Esophagus muscularis mucosa (tissue), 4 donors: ENCODE results near the gene MACROD2. TPM values are rescaled to one million over a fixed set of nuclear protein-coding genes. Genes with fewer than 3 reads are reported as not detected.

ENCODE experiments used
- DNase-seq: peaks from one replicate; pipeline ENCODE4 v3.0.0-alpha.2; 2017; ENCODE audit errors: extremely low spot score
- H3K27ac ChIP-seq, 4 donors: fragments of 200-600 bp; sonication (generic); replicated peaks in 1 of 4; 1 replicate in 3 of 4; 2 replicates in 1 of 4; pipeline ENCODE4 v1.5.1; 2016 to 2019; ENCODE audit warnings: mild to moderate bottlenecking in 1 of 4
- H3K27me3 ChIP-seq, 4 donors: fragments of 200-600 bp; sonication (generic); one replicate each; pipeline versions ENCODE4 v1.5.1 to v1.6.0; 2016 to 2019
- H3K36me3 ChIP-seq, 4 donors: fragments of 200-600 bp; sonication (generic); one replicate each; pipeline ENCODE4 v1.5.1; 2016 to 2019
- H3K4me1 ChIP-seq, 4 donors: fragments of 200-600 bp; sonication (generic); one replicate each; pipeline ENCODE4 v1.5.1; 2016 to 2019
- H3K4me3 ChIP-seq, 4 donors: fragments of 200-600 bp; sonication (generic); 1 replicate in 2 of 4; 2 replicates in 2 of 4; pipeline ENCODE4 v1.5.1; 2016 to 2019; ENCODE audit warnings: mild to moderate bottlenecking in 4 of 4, moderate library complexity in 1 of 4
- H3K9me3 ChIP-seq, 4 donors: fragments of 200-600 bp; sonication (generic); 1 replicate in 3 of 4; 2 replicates in 1 of 4; pipeline ENCODE4 v1.5.1; 2016 to 2019
- EP300 ChIP-seq: sonication (generic); formaldehyde crosslinking; IDR thresholded peaks from one replicate; pipeline ENCODE4 v1.6.1; 2017; ENCODE audit warnings: antibody characterized with exemption
- POLR2A ChIP-seq: fragments of 450-650 bp; IDR thresholded peaks from one replicate; pipeline ENCODE4 v1.6.1; 2017; ENCODE audit warnings: antibody characterized with exemption, moderate library complexity, mild to moderate bottlenecking, low read depth
- POLR2AphosphoS5 ChIP-seq, 2 donors: sonication (generic); formaldehyde crosslinking; IDR thresholded peaks; one replicate each; pipeline ENCODE4 v1.6.1; 2017; ENCODE audit warnings: antibody characterized with exemption in 2 of 2
- WGBS: methylation state at CpG from one replicate; pipeline ENCODE4 v1.1.5; 2018; 5-methylcytosine and 5-hydroxymethylcytosine counted together
- intact Hi-C: fragments of 100-400 bp; cut with DNase I; formaldehyde crosslinking; loops from one replicate; pipeline ENCODE4 v1.15.1; 2023
- total RNA-seq, 4 donors: library from RNA; depleted of rRNA; stranded (reverse); fragments of >200 nt; gene quantifications; one replicate each; pipeline versions ENCODE4 v1.1.0 to v1.2.1, GENCODE V29; 2016
- TF ChIP-seq, protein P1 (sequence below), 3 experiments: fragments of 200-600 bp in 2 of 3; fragments of 450-650 bp in 1 of 3; sonication (generic) in 2 of 3; IDR thresholded peaks; one replicate each; pipeline ENCODE4 v1.5.1; 2017 to 2019; ENCODE audit warnings: antibody characterized with exemption in 3 of 3, mild to moderate bottlenecking in 2 of 3, moderate library complexity in 1 of 3

The MACROD2 gene
- total RNA-seq, 4 donors from 2014 or later = 1.4 to 3.6 (median 2.6) TPM

DNA sequence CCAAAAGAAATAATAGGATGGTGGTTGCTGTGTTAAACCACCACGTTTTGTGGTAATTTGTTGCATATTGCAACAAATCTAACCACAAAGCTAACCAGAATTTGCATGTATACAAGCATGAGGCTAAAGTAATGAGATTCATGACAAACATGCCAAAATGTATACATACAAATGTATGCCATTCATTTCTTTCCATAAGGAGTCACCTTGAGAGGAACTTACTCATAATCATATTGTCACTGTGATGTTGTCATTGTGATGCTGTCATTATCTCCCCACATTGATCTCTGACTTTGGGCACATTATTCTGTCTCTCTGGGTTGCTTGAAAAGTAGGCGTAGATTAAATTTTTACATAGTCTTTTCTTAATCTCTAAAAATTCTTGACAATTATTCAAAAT lies 1228.9 kb downstream of the MACROD2 start:
- Histone ChIP-seq H3K36me3 (no peaks in the 10 kb centered on the region), H3K4me3 (no peak overlapping the region), H3K4me1 (no peaks in the 10 kb centered on the region), H3K27me3 (no peaks in the 10 kb centered on the region), H3K9me3 (no peaks in the 10 kb centered on the region), H3K27ac (no peak overlapping the region)
- WGBS = 98% methylated on average over 2 of the region's 2 CpGs
- intact Hi-C loops = no loop called here
- TF ChIP-seq POLR2A = no peak
- TF ChIP-seq, protein P1, sequence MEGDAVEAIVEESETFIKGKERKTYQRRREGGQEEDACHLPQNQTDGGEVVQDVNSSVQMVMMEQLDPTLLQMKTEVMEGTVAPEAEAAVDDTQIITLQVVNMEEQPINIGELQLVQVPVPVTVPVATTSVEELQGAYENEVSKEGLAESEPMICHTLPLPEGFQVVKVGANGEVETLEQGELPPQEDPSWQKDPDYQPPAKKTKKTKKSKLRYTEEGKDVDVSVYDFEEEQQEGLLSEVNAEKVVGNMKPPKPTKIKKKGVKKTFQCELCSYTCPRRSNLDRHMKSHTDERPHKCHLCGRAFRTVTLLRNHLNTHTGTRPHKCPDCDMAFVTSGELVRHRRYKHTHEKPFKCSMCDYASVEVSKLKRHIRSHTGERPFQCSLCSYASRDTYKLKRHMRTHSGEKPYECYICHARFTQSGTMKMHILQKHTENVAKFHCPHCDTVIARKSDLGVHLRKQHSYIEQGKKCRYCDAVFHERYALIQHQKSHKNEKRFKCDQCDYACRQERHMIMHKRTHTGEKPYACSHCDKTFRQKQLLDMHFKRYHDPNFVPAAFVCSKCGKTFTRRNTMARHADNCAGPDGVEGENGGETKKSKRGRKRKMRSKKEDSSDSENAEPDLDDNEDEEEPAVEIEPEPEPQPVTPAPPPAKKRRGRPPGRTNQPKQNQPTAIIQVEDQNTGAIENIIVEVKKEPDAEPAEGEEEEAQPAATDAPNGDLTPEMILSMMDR (IDR thresholded peaks at IDR 0.05) = no peak
- TF ChIP-seq POLR2AphosphoS5 (IDR thresholded peaks at IDR 0.05) = no peak
- TF ChIP-seq EP300 = no peak
- DNase-seq = no peak

GRCh38 chr20:15227102-15227501 lies 1231.8 kb downstream of the MACROD2 start:
- no peak overlapping the region for H3K4me3 ChIP-seq
- TF ChIP-seq, protein P1 (IDR thresholded peaks at IDR 0.05) = no peak
- TF ChIP-seq EP300 = no peak
- no peak for TF ChIP-seq POLR2A
- TF ChIP-seq POLR2AphosphoS5 (IDR thresholded peaks at IDR 0.05) = no peak
- H3K9me3 ChIP-seq = no peaks in the 10 kb centered on the region
- intact Hi-C loops = no loop called here
- no peaks in the 10 kb centered on the region for H3K4me1 ChIP-seq
- 93% methylated on average over 3 of the region's 3 CpGs for WGBS
- no peaks in the 10 kb centered on the region for H3K36me3 ChIP-seq
- no peak overlapping the region for H3K27ac ChIP-seq
- DNase-seq = no peak
- no peaks in the 10 kb centered on the region for H3K27me3 ChIP-seq

DNA sequence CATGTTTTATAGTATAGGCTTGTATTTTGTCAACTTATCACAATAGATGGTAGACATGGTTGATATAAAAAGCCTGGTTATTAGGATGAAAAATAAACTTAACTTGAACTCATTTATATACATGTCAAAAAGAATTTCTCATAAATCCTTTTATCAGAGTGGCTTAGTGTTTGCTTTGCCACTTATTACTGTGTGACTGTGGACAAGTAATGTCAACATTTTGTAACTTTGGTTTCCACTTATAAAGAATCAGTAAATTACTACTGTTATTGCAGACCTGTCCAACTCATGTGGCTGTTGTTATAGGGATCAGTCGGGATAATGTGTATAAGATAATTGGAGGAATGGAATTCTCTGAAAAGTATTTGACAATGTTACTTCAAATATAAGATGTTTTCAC lies 1236.9 kb downstream of the MACROD2 start:
- WGBS = 44% methylated on average over 1 of the region's 1 CpG
- H3K27ac ChIP-seq = no peak overlapping the region
- H3K36me3 ChIP-seq = no peaks in the 10 kb centered on the region
- TF ChIP-seq POLR2A = no peak
- TF ChIP-seq, protein P1 (IDR thresholded peaks at IDR 0.05) = no peak
- TF ChIP-seq EP300 = no peak
- no peak for TF ChIP-seq POLR2AphosphoS5 (IDR thresholded peaks at IDR 0.05)
- intact Hi-C loops = no loop called here
- DNase-seq = no peak
- H3K27me3 ChIP-seq = no peaks in the 10 kb centered on the region
- H3K4me3 ChIP-seq = no peak overlapping the region
- H3K9me3 ChIP-seq = no peaks in the 10 kb centered on the region
- H3K4me1 ChIP-seq = no peaks in the 10 kb centered on the region

DNA sequence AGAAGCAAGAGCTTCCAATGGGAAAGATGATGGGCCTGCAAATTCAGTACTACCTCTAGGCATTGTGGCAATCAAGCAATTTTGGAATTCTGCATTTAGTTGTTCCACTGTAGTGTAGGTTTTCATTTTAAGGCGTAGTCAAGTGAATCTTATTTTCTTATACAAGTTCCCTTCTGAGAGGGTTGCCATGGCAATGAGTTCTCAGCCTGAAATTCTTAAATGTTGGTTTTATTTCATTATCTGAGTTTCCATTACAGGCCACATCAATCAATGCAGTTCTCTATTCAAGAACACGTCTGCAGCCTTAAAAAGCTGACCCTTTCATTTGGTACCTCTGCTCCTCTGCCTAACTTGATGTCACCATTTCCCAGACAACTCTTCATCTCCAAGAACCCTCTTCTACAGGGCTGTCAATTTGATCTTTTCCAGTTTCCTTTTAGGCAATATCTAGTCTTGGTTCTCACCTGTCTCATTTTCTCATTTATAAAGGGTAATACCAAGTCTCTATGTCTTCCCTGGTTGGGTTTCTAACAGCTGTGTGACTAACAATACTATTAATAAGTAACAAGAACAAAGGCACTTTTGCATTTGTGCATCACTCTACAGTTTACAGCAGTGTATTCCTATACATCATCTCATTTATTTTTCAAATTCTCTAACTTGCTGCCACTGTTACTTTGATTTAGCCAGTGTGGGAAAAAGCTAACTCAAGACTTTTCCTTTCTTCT lies 1240.3 kb downstream of the MACROD2 start:
- intact Hi-C loops = no loop called here
- DNase-seq = no peak
- no peaks in the 10 kb centered on the region for H3K4me1 ChIP-seq
- H3K4me3 ChIP-seq = no peak overlapping the region
- no peak overlapping the region for H3K27ac ChIP-seq
- H3K9me3 ChIP-seq = no peaks in the 10 kb centered on the region
- no peaks in the 10 kb centered on the region for H3K27me3 ChIP-seq
- no peaks in the 10 kb centered on the region for H3K36me3 ChIP-seq
- 91% methylated on average over 2 of the region's 2 CpGs for WGBS
- TF ChIP-seq POLR2A (no peak), POLR2AphosphoS5 (IDR thresholded peaks at IDR 0.05) (no peak), EP300 (no peak)
- TF ChIP-seq, protein P1 (IDR thresholded peaks at IDR 0.05) = no peak

- H3K9me3 ChIP-seq = no peaks in the 10 kb centered on the region
- no peaks in the 10 kb centered on the region for H3K36me3 ChIP-seq
- 47% methylated on average over 1 of the region's 1 CpG for WGBS
- no peaks in the 10 kb centered on the region for H3K27me3 ChIP-seq
- H3K4me3 ChIP-seq = no peak overlapping the region
- H3K27ac ChIP-seq = no peak overlapping the region
- H3K4me1 ChIP-seq = no peaks in the 10 kb centered on the region
- intact Hi-C loops = no loop called here
- DNase-seq = no peak
- TF ChIP-seq, protein P1 (IDR thresholded peaks at IDR 0.05) = no peak
- TF ChIP-seq EP300 (no peak), POLR2AphosphoS5 (IDR thresholded peaks at IDR 0.05) (no peak), POLR2A (no peak)
These were observed 1241.5 kb downstream of the MACROD2 start for GRCh38 chr20:15236812-15237211.
